Endothelial cell (in vitro differentiated cells): ENCODE results near the gene TSPAN9. TPM values are rescaled to one million over a fixed set of nuclear protein-coding genes. Genes with fewer than 3 reads are reported as not detected.

Experiments used
- DNase-seq: peaks from one replicate; pipeline ENCODE4 v3.0.0; 2021; ENCODE audit warnings: low spot score
- H3K27ac Mint-ChIP-seq: one replicate; pipeline ENCODE4 v1.8.0; 2021; ENCODE audit warnings: mixed read lengths, inconsistent platforms; ENCODE audit not compliant: unreplicated experiment
- H3K27me3 Mint-ChIP-seq: one replicate; pipeline ENCODE4 v1.8.0; 2021; ENCODE audit warnings: mild to moderate bottlenecking, moderate library complexity, mixed read lengths, inconsistent platforms; ENCODE audit not compliant: unreplicated experiment
- H3K36me3 Mint-ChIP-seq: one replicate; pipeline ENCODE4 v1.8.0; 2021; ENCODE audit warnings: mild to moderate bottlenecking, low read depth, mixed read lengths, inconsistent platforms; ENCODE audit not compliant: unreplicated experiment
- H3K4me1 Mint-ChIP-seq: one replicate; pipeline ENCODE4 v1.8.0; 2021; ENCODE audit warnings: mild to moderate bottlenecking, mixed read lengths, inconsistent platforms; ENCODE audit not compliant: unreplicated experiment
- H3K4me3 Mint-ChIP-seq: one replicate; pipeline ENCODE4 v1.8.0; 2021; ENCODE audit warnings: mild to moderate bottlenecking, mixed read lengths, inconsistent platforms; ENCODE audit not compliant: unreplicated experiment
- H3K9me3 Mint-ChIP-seq: one replicate; pipeline ENCODE4 v1.8.0; 2021; ENCODE audit warnings: mixed read lengths, inconsistent platforms; ENCODE audit not compliant: unreplicated experiment
- total RNA-seq: library from RNA; stranded (reverse); fragmentation: NEBNext Ultra II Directional; extraction: Animal tissue kit (Norgen Biotek cat#: 25700); gene quantifications from one replicate; pipeline ENCODE4 v1.2.1, GENCODE V29; 2021; ENCODE audit not compliant: unreplicated experiment
- TF ChIP-seq, protein P1 (sequence below): fragments of 200-600 bp; sonication (generic); IDR thresholded peaks from one replicate; pipeline ENCODE4 v1.5.0; 2021; ENCODE audit warnings: antibody characterized with exemption; ENCODE audit not compliant: unreplicated experiment

The TSPAN9 gene
- total RNA-seq, 1 donor from 2014 or later = 116 TPM

DNA sequence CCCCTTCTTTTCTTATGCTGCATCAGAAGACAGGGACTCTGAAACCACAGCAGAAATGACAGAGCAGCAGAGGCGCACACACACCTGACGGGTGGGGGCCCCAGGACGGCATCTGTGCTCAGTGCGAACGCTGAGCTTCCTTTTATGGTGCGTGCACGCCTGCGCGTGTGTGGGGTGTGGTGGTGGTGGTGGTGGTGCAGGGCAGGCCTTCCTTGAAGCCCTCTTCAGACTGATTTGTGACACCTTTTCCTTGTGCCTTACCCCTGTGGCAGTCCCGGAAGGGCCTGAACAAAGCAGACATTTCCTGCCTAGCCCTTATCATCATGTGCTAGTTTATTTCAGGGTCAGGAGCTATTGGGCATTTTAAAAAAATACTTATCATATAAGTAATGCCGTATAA is 75.7 kb downstream of the TSPAN9 start:
- no peak for DNase-seq

DNA sequence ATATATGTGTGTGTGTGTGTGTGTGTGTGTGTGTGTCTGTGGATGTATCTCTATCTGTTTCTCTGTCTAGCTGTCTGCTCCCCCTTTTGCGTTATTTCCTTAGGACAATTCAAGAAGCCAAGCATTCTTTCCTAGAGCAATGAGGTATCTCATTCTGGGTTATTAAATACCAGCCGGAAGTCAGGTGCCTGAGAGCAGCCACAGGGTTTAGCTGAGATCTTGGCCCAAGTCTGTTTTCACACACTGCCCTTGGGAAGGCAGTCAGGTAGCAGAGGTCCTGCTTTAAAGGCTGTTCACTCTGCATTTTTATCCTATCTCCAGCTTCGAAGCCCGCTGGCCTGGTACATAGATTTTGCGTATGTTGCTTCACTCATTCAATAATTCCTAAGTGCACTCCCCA is 76.8 kb downstream of the TSPAN9 start:
- Mint-ChIP-seq H3K27me3 (peaks cover 2% of the 10 kb centered on the region), H3K36me3 (peaks cover 18% of the 10 kb centered on the region), H3K4me1 (peaks cover 75% of the 10 kb centered on the region), H3K4me3 (no peak overlapping the region), H3K9me3 (no peaks in the 10 kb centered on the region), H3K27ac (peak overlapping the region; percentile 58)
- TF ChIP-seq, protein P1, sequence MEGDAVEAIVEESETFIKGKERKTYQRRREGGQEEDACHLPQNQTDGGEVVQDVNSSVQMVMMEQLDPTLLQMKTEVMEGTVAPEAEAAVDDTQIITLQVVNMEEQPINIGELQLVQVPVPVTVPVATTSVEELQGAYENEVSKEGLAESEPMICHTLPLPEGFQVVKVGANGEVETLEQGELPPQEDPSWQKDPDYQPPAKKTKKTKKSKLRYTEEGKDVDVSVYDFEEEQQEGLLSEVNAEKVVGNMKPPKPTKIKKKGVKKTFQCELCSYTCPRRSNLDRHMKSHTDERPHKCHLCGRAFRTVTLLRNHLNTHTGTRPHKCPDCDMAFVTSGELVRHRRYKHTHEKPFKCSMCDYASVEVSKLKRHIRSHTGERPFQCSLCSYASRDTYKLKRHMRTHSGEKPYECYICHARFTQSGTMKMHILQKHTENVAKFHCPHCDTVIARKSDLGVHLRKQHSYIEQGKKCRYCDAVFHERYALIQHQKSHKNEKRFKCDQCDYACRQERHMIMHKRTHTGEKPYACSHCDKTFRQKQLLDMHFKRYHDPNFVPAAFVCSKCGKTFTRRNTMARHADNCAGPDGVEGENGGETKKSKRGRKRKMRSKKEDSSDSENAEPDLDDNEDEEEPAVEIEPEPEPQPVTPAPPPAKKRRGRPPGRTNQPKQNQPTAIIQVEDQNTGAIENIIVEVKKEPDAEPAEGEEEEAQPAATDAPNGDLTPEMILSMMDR = no peak
- DNase-seq = no peak

More for the DNA sequence above, 75.7 kb downstream of the TSPAN9 start:
- TF ChIP-seq, protein P1 = no peak
- Mint-ChIP-seq H3K27ac (no peak overlapping the region), H3K27me3 (peaks cover 3% of the 10 kb centered on the region), H3K36me3 (peaks cover 15% of the 10 kb centered on the region), H3K4me3 (no peak overlapping the region), H3K9me3 (no peaks in the 10 kb centered on the region), H3K4me1 (peaks cover 72% of the 10 kb centered on the region)

DNA sequence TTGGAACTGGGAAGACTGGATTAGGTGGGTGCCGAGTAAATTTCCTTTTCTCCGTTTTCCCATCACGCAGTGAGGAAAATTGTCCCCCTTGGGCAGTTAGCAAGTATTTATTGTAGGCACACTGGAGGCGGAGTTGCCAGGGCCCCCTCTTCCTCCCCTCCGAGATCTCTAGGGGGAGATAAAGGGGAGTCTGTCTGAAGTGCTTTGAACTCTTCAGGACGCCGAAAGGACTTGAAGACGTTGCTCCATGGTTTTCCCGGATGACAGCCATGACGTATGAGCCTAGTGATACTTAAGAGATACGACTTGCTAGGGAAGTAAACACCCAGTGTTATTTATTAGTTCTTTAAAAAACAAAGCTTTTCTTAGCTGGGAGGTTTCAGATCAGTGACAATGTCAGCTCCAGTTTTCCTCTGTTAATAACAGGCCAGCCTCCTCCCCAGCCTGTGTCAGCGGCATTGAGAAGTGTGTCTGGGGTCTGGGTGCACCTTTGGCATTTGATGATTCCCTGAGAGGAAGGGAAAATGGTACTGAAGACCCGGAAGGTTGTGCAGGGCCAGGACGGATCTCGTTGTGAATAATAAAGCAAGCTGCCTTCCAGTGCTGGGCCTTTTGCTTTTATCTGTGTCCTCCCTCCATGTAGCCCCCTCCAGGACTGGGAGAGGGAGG is 78.7 kb downstream of the TSPAN9 start:
- no peaks in the 10 kb centered on the region for H3K9me3 Mint-ChIP-seq
- H3K4me1 Mint-ChIP-seq = peaks cover 64% of the 10 kb centered on the region
- no peak overlapping the region for H3K27ac Mint-ChIP-seq
- no peak overlapping the region for H3K4me3 Mint-ChIP-seq
- H3K36me3 Mint-ChIP-seq = peaks cover 17% of the 10 kb centered on the region
- no peak for DNase-seq
- TF ChIP-seq, protein P1 = no peak
- peaks cover 2% of the 10 kb centered on the region for H3K27me3 Mint-ChIP-seq

DNA sequence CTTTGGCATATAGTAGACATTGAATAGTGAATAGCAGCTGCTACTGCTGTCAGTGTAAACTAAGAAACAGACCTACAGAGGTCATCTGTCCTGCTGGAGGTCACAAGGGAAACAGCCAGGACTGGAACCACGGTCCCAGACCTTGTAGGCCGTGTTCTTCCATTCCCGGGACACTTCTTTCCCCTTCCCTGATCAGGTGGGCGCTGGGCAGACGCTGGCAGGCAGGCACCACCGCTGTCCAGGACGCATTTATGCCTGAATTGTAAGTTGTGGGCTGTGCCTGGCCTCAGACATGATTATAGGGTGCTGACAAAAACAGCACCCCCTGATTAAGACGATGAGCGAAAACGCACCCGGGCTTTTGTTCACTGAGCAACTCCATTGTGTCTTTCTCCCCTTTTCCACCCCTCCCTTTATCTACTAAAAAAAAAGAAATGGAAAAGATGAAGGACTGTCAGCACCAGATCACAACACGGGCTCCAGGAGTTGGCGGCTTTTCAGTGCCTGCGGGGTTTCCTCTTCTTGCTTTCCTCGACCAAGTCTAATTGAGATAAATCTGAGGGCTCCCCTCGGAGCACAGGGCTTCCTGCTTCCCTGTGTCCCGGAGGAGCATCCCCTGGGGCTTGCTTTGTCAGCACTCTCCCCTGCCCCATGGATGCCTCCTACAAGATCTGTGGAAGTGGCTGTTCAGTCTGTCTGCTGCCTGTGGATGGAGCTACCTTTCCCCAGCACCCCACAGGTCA is 80.6 kb downstream of the TSPAN9 start:
- H3K27ac Mint-ChIP-seq = peak overlapping the region; percentile 24
- no peak for DNase-seq
- H3K36me3 Mint-ChIP-seq = peaks cover 28% of the 10 kb centered on the region
- H3K9me3 Mint-ChIP-seq = no peaks in the 10 kb centered on the region
- H3K4me1 Mint-ChIP-seq = peaks cover 54% of the 10 kb centered on the region
- H3K27me3 Mint-ChIP-seq = no peaks in the 10 kb centered on the region
- TF ChIP-seq, protein P1 = no peak
- H3K4me3 Mint-ChIP-seq = no peak overlapping the region
